Activated CD8-positive, alpha-beta T cell treated with anti-CD3 and anti-CD28 coated beads, Interleukin-2, amount 10 ng/mL, durations not matched to agents 7 days and 5 days (primary cell): ENCODE results near the gene CMIP. TPM values are rescaled to one million over a fixed set of nuclear protein-coding genes. Genes with fewer than 3 reads are reported as not detected.

Source experiments
- ATAC-seq: fragments of 150-1000 bp; cut with Tn5 transposase; one replicate; pipeline ENCODE4 v1.10.0; 2021; ENCODE audit warnings: moderate library complexity
- CTCF ChIA-PET: fragments of 350-600 bp; sonication (Branson Sonifier 250); formaldehyde crosslinking; loops from one replicate; lab custom pipeline; 2021; ENCODE audit warnings: antibody characterized with exemption; lab: Charles Lee
- POLR2A ChIA-PET: fragments of 350-600 bp; sonication (Branson Sonifier 250); formaldehyde crosslinking; loops from one replicate; lab custom pipeline; 2021; ENCODE audit warnings: antibody characterized with exemption; lab: Charles Lee
- DNase-seq: peaks from one replicate; pipeline ENCODE4 v3.0.0-alpha.2; 2020
- H3K27ac Mint-ChIP-seq: one replicate; pipeline ENCODE4 v1.8.0; 2021; ENCODE audit warnings: mild to moderate bottlenecking, mixed read lengths
- H3K27me3 Mint-ChIP-seq: one replicate; pipeline ENCODE4 v1.8.0; 2021; ENCODE audit warnings: low read depth, mixed read lengths
- H3K36me3 Mint-ChIP-seq: one replicate; pipeline ENCODE4 v1.8.0; 2021; ENCODE audit warnings: low read depth, mixed read lengths
- H3K4me1 Mint-ChIP-seq: one replicate; pipeline ENCODE4 v1.8.0; 2021; ENCODE audit warnings: low read depth, mixed read lengths
- H3K4me3 Mint-ChIP-seq: one replicate; pipeline ENCODE4 v1.8.0; 2021; ENCODE audit warnings: mild to moderate bottlenecking, mixed read lengths
- H3K9me3 Mint-ChIP-seq: one replicate; pipeline ENCODE4 v1.8.0; 2022; ENCODE audit warnings: mixed read lengths; ENCODE audit not compliant: insufficient read depth
- total RNA-seq, 2 experiments: library from RNA; stranded (reverse); gene quantifications; one replicate each; pipeline ENCODE4 v1.2.3, GENCODE V29; 2021

The CMIP gene
- total RNA-seq, 2 experiments from 2014 or later: 62.5 to 70.4 TPM

- DNase-seq: no peak
- H3K4me1 Mint-ChIP-seq: peaks cover 21% of the 10 kb centered on the region
- CTCF ChIA-PET: interaction anchor here (1.0 kb wide), 1 partner anchor 18 kb away, joined by 4 read pairs; no protein-coding TSS in a partner anchor
- no peak for ATAC-seq
- no peak overlapping the region for H3K4me3 Mint-ChIP-seq
- no peaks in the 10 kb centered on the region for H3K27me3 Mint-ChIP-seq
- POLR2A ChIA-PET: no interaction called here
- peak overlapping the region; percentile 43 for H3K27ac Mint-ChIP-seq
- no peaks in the 10 kb centered on the region for H3K9me3 Mint-ChIP-seq
- H3K36me3 Mint-ChIP-seq: peaks cover 8% of the 10 kb centered on the region
These were observed 196.1 kb downstream of the CMIP start for GRCh38 chr16:81640681-81641070.

DNA sequence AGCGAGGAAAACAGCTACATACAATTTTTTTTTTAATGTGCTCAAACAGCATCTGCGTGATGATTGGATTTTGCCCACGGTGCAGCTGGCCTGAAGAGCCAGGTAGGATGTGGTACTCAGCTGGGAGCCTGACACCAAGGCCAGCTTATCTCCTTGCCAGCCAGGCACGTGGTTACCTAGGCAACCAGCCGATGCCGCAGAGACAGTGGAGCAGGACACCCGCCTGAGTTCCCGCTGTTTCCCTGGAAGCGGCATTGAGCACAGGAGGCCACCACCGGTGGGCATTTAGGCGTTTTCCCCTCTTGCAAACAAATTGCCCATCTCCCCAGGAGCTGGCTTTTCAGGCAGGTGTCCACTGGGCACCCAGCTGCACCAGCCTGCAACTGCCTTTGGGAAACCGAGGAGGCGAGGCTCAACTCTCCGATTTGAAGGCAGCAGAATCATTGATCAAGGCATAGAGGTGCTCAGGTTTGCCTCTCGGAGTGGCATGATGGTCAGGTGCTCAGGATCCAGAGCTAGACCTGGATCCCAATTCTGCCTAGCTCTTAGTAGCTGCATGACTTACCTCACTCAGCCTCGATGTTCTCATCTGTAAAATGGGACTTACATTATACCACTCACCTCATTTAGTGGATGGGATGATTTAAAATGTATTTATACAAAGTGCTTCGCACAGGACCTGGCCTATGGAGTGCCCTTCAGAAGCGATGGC, 196.9 kb downstream of the CMIP start:
- Mint-ChIP-seq H3K9me3 (no peaks in the 10 kb centered on the region), H3K27ac (peak overlapping the region; percentile 19), H3K36me3 (peaks cover 8% of the 10 kb centered on the region), H3K27me3 (no peaks in the 10 kb centered on the region), H3K4me3 (no peak overlapping the region), H3K4me1 (peaks cover 13% of the 10 kb centered on the region)
- no peak for ATAC-seq
- POLR2A ChIA-PET: no interaction called here
- CTCF ChIA-PET: interaction anchor here (0.6 to 1.0 kb wide), 3 partner anchors 17 to 56 kb away, joined by 3 to 4 read pairs (median 3); no protein-coding TSS in a partner anchor
- DNase-seq: no peak

- Mint-ChIP-seq H3K4me3 (no peak overlapping the region), H3K27ac (no peak overlapping the region), H3K27me3 (no peaks in the 10 kb centered on the region), H3K9me3 (no peaks in the 10 kb centered on the region), H3K36me3 (peaks cover 10% of the 10 kb centered on the region), H3K4me1 (peaks cover 9% of the 10 kb centered on the region)
- ChIA-PET CTCF (interaction anchor here (0.8 kb wide), 1 partner anchor 55 kb away, joined by 3 read pairs; no protein-coding TSS in a partner anchor), POLR2A (no interaction called here)
- no peak for ATAC-seq
- DNase-seq: no peak
These were observed 197.5 kb downstream of the CMIP start for GRCh38 chr16:81642107-81642436.

- ATAC-seq (no peak), DNase-seq (no peak)
- Mint-ChIP-seq H3K4me3 (no peak overlapping the region), H3K4me1 (peaks cover 9% of the 10 kb centered on the region), H3K9me3 (no peaks in the 10 kb centered on the region), H3K27ac (no peak overlapping the region), H3K27me3 (no peaks in the 10 kb centered on the region), H3K36me3 (peaks cover 7% of the 10 kb centered on the region)
- POLR2A ChIA-PET: no interaction called here
- CTCF ChIA-PET: no interaction called here
These were observed 198.3 kb downstream of the CMIP start for GRCh38 chr16:81642943-81643342.

- Mint-ChIP-seq H3K36me3 (peaks cover 9% of the 10 kb centered on the region), H3K9me3 (no peaks in the 10 kb centered on the region), H3K27ac (no peak overlapping the region), H3K4me1 (peaks cover 13% of the 10 kb centered on the region), H3K4me3 (no peak overlapping the region), H3K27me3 (no peaks in the 10 kb centered on the region)
- no peak for DNase-seq
- ChIA-PET CTCF (no interaction called here), POLR2A (no interaction called here)
- ATAC-seq: no peak
These were observed 200.7 kb downstream of the CMIP start for GRCh38 chr16:81645266-81645694.

DNA sequence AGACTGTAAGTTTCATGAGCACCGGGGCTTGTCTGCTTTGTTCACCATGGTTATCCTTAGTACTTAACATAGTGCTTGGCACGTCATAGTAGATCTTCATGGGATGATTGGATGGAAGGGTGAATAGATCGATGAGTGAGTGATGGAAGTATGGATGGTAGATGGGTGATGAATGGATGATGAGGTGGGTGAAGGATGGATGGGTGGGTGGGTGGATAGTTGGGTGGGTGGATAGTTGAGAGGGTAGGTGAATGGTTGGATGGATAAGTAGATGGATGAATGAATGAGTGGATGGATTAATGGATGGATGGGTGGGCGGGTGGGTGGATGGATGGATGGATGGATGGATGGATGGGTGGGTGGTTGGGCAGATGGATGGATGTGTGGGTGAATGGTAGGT, 201.3 kb downstream of the CMIP start:
- peaks cover 13% of the 10 kb centered on the region for H3K4me1 Mint-ChIP-seq
- DNase-seq (no peak), ATAC-seq (no peak)
- CTCF ChIA-PET: interaction anchor here (0.6 kb wide), 1 partner anchor 287 kb away, joined by 3 read pairs; no protein-coding TSS in a partner anchor
- peaks cover 9% of the 10 kb centered on the region for H3K36me3 Mint-ChIP-seq
- POLR2A ChIA-PET: no interaction called here
- no peak overlapping the region for H3K4me3 Mint-ChIP-seq
- H3K9me3 Mint-ChIP-seq: no peaks in the 10 kb centered on the region
- no peaks in the 10 kb centered on the region for H3K27me3 Mint-ChIP-seq
- no peak overlapping the region for H3K27ac Mint-ChIP-seq

GRCh38 chr16:81646561-81646960, 202.0 kb downstream of the CMIP start:
- no peak overlapping the region for H3K27ac Mint-ChIP-seq
- no peak for DNase-seq
- CTCF ChIA-PET: no interaction called here
- H3K36me3 Mint-ChIP-seq: peaks cover 8% of the 10 kb centered on the region
- POLR2A ChIA-PET: no interaction called here
- ATAC-seq: no peak
- no peak overlapping the region for H3K4me3 Mint-ChIP-seq
- no peaks in the 10 kb centered on the region for H3K9me3 Mint-ChIP-seq
- H3K4me1 Mint-ChIP-seq: peaks cover 13% of the 10 kb centered on the region
- no peaks in the 10 kb centered on the region for H3K27me3 Mint-ChIP-seq

DNA sequence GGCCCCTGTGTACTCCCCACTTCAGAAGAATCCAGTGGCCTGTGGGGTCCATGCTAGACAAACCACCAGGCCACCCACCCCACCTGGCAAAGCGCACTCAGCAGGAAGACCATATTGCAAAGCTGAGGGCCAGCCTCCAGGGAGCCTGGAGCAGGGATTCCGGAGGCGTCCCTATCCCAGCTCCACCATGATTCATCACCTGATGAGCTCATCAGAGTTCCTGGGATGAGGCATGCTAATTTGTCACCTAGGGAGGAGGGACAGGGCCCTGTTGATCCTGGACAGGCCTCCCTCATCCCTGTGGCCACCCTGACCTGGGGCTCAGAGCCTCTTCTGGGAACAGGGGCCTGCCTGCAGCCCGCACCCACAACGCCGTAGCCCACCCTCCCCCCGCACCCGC, 202.9 kb downstream of the CMIP start:
- ChIA-PET CTCF (no interaction called here), POLR2A (no interaction called here)
- Mint-ChIP-seq H3K27me3 (no peaks in the 10 kb centered on the region), H3K27ac (no peak overlapping the region), H3K4me3 (no peak overlapping the region), H3K9me3 (no peaks in the 10 kb centered on the region), H3K4me1 (peaks cover 13% of the 10 kb centered on the region), H3K36me3 (peaks cover 5% of the 10 kb centered on the region)
- no peak for DNase-seq
- ATAC-seq: no peak

DNA sequence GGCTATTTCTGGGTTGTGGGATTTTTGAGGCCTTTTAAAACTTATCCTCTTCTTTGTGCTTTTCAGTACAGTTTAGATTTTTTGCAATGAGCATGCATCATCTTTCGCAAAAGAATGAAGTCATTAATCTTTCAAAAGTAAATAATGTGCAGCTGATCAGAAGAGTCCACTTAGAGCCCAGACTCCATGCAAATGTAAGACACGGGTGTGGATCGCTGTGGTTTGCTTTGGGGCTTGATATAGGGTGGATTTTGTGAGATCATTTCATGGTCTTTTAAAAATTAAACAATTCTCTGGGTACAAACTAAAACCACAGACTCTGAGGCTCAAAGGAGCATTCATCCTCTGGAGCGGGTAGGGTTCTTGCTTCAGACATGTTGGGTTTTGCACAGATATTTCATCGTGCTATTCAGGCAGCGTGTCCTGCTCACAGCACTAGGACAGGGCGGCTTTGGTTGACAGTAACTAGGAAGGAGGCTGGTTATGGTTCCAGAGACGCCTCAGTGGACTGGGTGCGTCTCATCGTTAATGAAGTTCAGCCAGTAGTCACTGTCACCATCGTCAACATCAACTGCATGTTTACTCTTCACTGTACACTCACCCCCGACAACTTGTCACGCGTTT, 205.1 kb downstream of the CMIP start:
- CTCF ChIA-PET: no interaction called here
- H3K27me3 Mint-ChIP-seq: no peaks in the 10 kb centered on the region
- H3K4me3 Mint-ChIP-seq: no peak overlapping the region
- peaks cover 7% of the 10 kb centered on the region for H3K36me3 Mint-ChIP-seq
- ATAC-seq (no peak), DNase-seq (no peak)
- no peaks in the 10 kb centered on the region for H3K9me3 Mint-ChIP-seq
- POLR2A ChIA-PET: no interaction called here
- peaks cover 11% of the 10 kb centered on the region for H3K4me1 Mint-ChIP-seq
- H3K27ac Mint-ChIP-seq: no peak overlapping the region

- CTCF ChIA-PET: no interaction called here
- H3K4me3 Mint-ChIP-seq: no peak overlapping the region
These were observed 205.7 kb downstream of the CMIP start for GRCh38 chr16:81650281-81650680.

DNA sequence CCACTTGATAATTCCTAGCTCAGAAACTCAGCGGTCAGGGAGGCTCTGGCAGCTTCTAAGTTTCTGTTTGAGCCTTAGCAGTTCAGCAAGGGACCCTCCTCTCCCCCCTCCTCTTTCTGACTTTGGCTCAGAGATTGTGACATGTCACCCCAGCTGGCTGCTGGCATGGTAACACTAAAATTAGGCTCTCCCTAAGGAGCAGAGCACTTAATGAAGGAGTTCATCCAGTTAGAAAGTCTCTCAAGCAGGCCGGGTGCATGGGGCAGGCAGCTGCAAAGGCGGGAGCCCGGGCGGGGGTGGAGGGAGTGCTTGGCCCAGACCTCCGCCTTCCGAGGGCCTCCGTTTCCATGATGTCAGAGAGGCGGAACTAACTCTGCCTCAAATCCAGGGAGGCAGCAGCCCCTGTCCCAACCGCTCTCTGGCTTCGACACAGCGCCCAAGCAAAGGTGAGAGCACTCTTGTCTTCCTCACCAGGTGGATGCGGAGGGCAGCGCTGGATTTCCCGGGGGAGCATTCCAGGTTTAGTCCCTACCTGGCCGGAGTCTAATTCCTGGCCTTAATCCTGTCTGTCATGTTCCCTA, 206.5 kb downstream of the CMIP start:
- Mint-ChIP-seq H3K9me3 (no peaks in the 10 kb centered on the region), H3K36me3 (peaks cover 7% of the 10 kb centered on the region), H3K4me3 (no peak overlapping the region), H3K4me1 (peaks cover 11% of the 10 kb centered on the region), H3K27me3 (no peaks in the 10 kb centered on the region), H3K27ac (no peak overlapping the region)
- POLR2A ChIA-PET: no interaction called here
- CTCF ChIA-PET: no interaction called here
- DNase-seq: no peak
- no peak for ATAC-seq

More at GRCh38 chr16:81650281-81650680, 205.7 kb downstream of the CMIP start:
- Mint-ChIP-seq H3K36me3 (peaks cover 7% of the 10 kb centered on the region), H3K9me3 (no peaks in the 10 kb centered on the region), H3K27ac (no peak overlapping the region), H3K27me3 (no peaks in the 10 kb centered on the region), H3K4me1 (peaks cover 11% of the 10 kb centered on the region)
- ATAC-seq (no peak), DNase-seq (no peak)
- POLR2A ChIA-PET: no interaction called here
